OCI-LY3 (cell line): Measurements from ENCODE around the gene PDX1.

ENCODE experiments used
- H2AFZ ChIP-seq: fragments of 200-600, 300-600 bp; shearing (Covaris generic); 2 replicates; pipeline ENCODE4 v1.6.0; 2014; ENCODE audit warnings: antibody characterized with exemption, low read depth, low read length
- H3K27ac ChIP-seq: fragments of 200-600, 300-600 bp; sonication (generic); 2 replicates; pipeline ENCODE4 v1.5.1; 2014; ENCODE audit warnings: mild to moderate bottlenecking, low read length, moderate library complexity, mixed read lengths
- H3K27me3 ChIP-seq: fragments of 200-600, 300-600 bp; sonication (generic); 2 replicates; pipeline ENCODE4 v1.6.1; 2014; ENCODE audit warnings: low read depth, low read length, mixed read lengths
- H3K36me3 ChIP-seq: fragments of 200-600, 300-600 bp; sonication (generic); replicated peaks from 2 replicates; pipeline ENCODE3; 2014; ENCODE audit warnings: low read depth, low read length, mixed read lengths
- H3K4me1 ChIP-seq: fragments of 300-600, 200-600 bp; sonication (generic); 2 replicates; pipeline ENCODE4 v1.6.1; 2014; ENCODE audit warnings: low read length, mixed read lengths
- H3K4me2 ChIP-seq: fragments of 200-600, 300-600 bp; sonication (generic); 2 replicates; pipeline ENCODE4 v1.6.1; 2014; ENCODE audit warnings: low read length, mixed read lengths
- H3K4me3 ChIP-seq: fragments of 300-600, 200-600 bp; sonication (generic); 2 replicates; pipeline ENCODE4 v1.5.1; 2014; ENCODE audit warnings: antibody characterized with exemption, mild to moderate bottlenecking, low read length, moderate library complexity
- H3K79me2 ChIP-seq: fragments of 300-600, 200-600 bp; shearing (Covaris generic); 2 replicates; pipeline ENCODE4 v1.6.1; 2014; ENCODE audit warnings: mild to moderate bottlenecking, low read length, mixed read lengths
- H3K9ac ChIP-seq: fragments of 300-600, 200-600 bp; shearing (Covaris generic); 2 replicates; pipeline ENCODE4 v1.6.0; 2014; ENCODE audit warnings: mild to moderate bottlenecking, low read length, moderate library complexity
- H3K9me3 ChIP-seq: fragments of 200-600, 300-600 bp; shearing (Covaris generic); 2 replicates; pipeline ENCODE4 v1.6.1; 2014; ENCODE audit warnings: low read length, mixed read lengths; ENCODE audit not compliant: insufficient read depth
- H4K20me1 ChIP-seq: fragments of 200-600, 300-600 bp; sonication (generic); 2 replicates; pipeline ENCODE4 v1.6.1; 2016; ENCODE audit warnings: low read length, mixed read lengths; ENCODE audit not compliant: insufficient read depth
- CTCF ChIP-seq: fragments of 200-600, 300-600 bp; sonication (generic); IDR thresholded peaks from 2 replicates; pipeline ENCODE4 v1.5.1; 2014; ENCODE audit warnings: antibody characterized with exemption, low read length, low read depth
- EZH2phosphoT487 ChIP-seq: fragments of 200-600 bp; shearing (Covaris generic); IDR thresholded peaks from 2 replicates; pipeline ENCODE4 v1.6.1; 2018; ENCODE audit warnings: antibody characterized with exemption, mixed run types, low read depth

The PDX1 gene

GRCh38 chr13:27919934-27920676 is at the start of gene PDX1:
Gene PDX1 (plus strand): TSS chr13:27920000. CDS start chr13:27920139, 139 bp downstream.
- Histone ChIP-seq H3K9ac (no peak within 1 kb of the TSS), H3K4me3 (no peak within 1 kb of the TSS)

GRCh38 chr13:27878274-27878673 is 41.5 kb upstream of the PDX1 start:
- Histone ChIP-seq H3K4me1 (no peaks in the 10 kb centered on the region), H2AFZ (no peak overlapping the region), H3K36me3 (no peaks in the 10 kb centered on the region), H3K9me3 (no peaks in the 10 kb centered on the region), H3K9ac (no peak overlapping the region), H3K27ac (no peak overlapping the region), H3K4me2 (no peak overlapping the region), H4K20me1 (no peaks in the 10 kb centered on the region), H3K79me2 (no peaks in the 10 kb centered on the region), H3K27me3 (peaks cover 33% of the 10 kb centered on the region), H3K4me3 (no peak overlapping the region)
- no peak for TF ChIP-seq EZH2phosphoT487
- no peak for TF ChIP-seq CTCF

More at GRCh38 chr13:27919934-27920676, at the start of gene PDX1:
- Histone ChIP-seq H4K20me1 (no peaks in the 10 kb centered on the region), H3K9me3 (no peaks in the 10 kb centered on the region; the same call in 1 of the 2 replicates), H3K79me2 (no peaks in the 10 kb centered on the region), H3K27me3 (no peaks in the 10 kb centered on the region), H3K36me3 (no peaks in the 10 kb centered on the region), H3K4me2 (no peak within 1 kb of the TSS), H2AFZ (no peak within 1 kb of the TSS), H3K27ac (no peak within 1 kb of the TSS), H3K4me1 (no peaks in the 10 kb centered on the region)
- no peak for TF ChIP-seq CTCF
- no peak for TF ChIP-seq EZH2phosphoT487

GRCh38 chr13:27889471-27889870 is 30.3 kb upstream of the PDX1 start:
- TF ChIP-seq EZH2phosphoT487 (no peak), CTCF (no peak)

GRCh38 chr13:27896726-27897125 is 23.1 kb upstream of the PDX1 start:
- Histone ChIP-seq H3K4me3 (no peak overlapping the region), H3K9me3 (no peaks in the 10 kb centered on the region)

More at GRCh38 chr13:27889471-27889870, 30.3 kb upstream of the PDX1 start:
- Histone ChIP-seq H3K36me3 (no peaks in the 10 kb centered on the region), H3K79me2 (no peaks in the 10 kb centered on the region), H3K27me3 (peaks cover 15% of the 10 kb centered on the region), H3K27ac (no peak overlapping the region), H2AFZ (no peak overlapping the region), H3K4me2 (no peak overlapping the region), H3K4me3 (no peak overlapping the region), H4K20me1 (no peaks in the 10 kb centered on the region), H3K9me3 (no peaks in the 10 kb centered on the region), H3K4me1 (no peaks in the 10 kb centered on the region), H3K9ac (no peak overlapping the region)

More at GRCh38 chr13:27896726-27897125, 23.1 kb upstream of the PDX1 start:
- Histone ChIP-seq H3K27ac (no peak overlapping the region), H3K79me2 (no peaks in the 10 kb centered on the region), H3K9ac (no peak overlapping the region), H2AFZ (no peak overlapping the region), H3K36me3 (no peaks in the 10 kb centered on the region), H4K20me1 (no peaks in the 10 kb centered on the region), H3K27me3 (peaks cover 7% of the 10 kb centered on the region; the same call in 1 of the 2 replicates), H3K4me2 (no peak overlapping the region), H3K4me1 (no peaks in the 10 kb centered on the region)
- no peak for TF ChIP-seq EZH2phosphoT487
